Stimulated activated CD8-positive, alpha-beta memory T cell treated with anti-CD3 and anti-CD28 coated beads, Interleukin-4, amount 100 ng/mL, for 1 hour (primary cell): ENCODE results near the gene MRRF.
"Not testable (repeated sequence)": the region's sequence is repeated elsewhere in the genome, so short reads cannot be mapped to it uniquely, and the experiment has no call there.

Experiments used
- DNase-seq, 2 donors: peaks; one replicate each; pipeline ENCODE4 v3.0.0-alpha.2; 2020; ENCODE audit warnings: low read depth in 2 of 2, low spot score in 1 of 2

The MRRF gene

DNA sequence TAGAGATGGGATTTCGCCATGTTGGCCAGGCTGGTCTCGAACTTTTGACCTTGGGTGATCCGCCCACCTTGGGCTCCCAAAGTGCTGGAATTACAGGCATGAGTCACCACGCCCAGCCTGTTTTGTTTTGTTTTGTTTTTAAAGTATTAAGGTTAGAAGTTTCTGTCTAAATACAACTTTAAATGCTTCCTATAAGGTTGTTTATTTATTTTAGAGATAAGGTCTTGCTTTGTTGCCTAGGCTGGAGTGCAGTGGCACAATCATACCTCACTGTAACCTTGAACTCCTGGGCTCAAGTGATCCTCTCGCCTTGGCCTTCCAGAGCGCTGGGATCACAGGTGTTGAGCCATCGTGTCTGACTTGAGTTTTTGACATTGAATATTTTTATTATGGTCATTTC is 11.4 kb downstream of the MRRF start:
- DNase-seq: no peak

DNA sequence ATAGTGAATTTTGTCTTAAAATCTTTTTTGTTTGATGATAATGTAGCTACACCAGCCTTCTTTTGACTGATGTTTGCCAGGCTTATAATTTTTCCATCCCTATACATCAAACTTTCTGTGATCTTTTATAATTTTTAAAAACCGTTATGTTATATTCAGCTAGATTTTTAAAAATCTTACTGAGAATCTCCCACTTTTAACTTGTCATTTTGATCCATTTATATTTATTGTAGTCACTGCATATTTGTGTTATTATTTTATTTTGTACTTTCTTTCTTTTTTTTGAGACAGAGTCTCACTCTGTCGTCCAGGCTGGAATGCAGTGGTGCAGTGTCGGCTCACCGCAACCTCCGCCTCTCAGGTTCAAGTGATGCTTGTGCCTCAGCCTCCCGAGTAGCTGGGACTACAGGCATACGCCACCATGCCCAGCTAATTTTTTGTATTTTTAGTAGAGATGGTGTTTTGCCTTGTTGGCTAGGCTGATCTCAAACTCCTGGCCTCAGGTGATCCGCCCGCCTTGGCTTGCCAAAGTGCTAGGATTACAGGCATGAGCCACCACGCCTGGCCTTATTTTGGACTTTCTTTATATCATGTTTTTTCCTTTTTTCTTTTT is 12.7 kb downstream of the MRRF start:
- DNase-seq: no peak

GRCh38 chr9:122281368-122281767 is 16.7 kb downstream of the MRRF start:
- DNase-seq: no peak

DNA sequence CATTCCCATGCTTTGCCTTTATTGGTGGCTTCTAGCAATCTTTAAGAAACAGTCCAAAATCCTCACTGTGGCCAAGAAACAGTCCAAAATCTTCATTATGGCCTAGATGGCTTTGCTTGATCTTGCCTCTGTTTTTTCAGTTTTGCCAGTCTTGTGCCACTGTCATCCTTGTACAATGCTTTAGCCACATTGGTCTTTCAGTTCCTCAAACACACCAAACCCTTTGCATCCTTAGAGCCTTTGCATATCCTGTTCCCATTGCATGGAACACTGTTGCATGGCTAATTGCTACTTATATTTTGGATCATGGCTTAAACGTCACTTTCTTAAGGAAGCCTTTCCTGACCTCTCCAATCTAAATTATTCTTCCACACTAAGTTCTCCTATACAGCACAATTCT is 22.1 kb downstream of the MRRF start:
- DNase-seq: no peak

- DNase-seq: no peak
These were observed 22.6 kb downstream of the MRRF start for GRCh38 chr9:122287214-122287720.

GRCh38 chr9:122291458-122291857 is 26.8 kb downstream of the MRRF start:
- DNase-seq: no peak

- DNase-seq: no peak
These were observed 29.8 kb downstream of the MRRF start for GRCh38 chr9:122294531-122294930.

GRCh38 chr9:122297512-122297911 is 32.8 kb downstream of the MRRF start:
- no peak for DNase-seq

- DNase-seq: no peak
These were observed 37.8 kb downstream of the MRRF start for GRCh38 chr9:122302237-122303093.

DNA sequence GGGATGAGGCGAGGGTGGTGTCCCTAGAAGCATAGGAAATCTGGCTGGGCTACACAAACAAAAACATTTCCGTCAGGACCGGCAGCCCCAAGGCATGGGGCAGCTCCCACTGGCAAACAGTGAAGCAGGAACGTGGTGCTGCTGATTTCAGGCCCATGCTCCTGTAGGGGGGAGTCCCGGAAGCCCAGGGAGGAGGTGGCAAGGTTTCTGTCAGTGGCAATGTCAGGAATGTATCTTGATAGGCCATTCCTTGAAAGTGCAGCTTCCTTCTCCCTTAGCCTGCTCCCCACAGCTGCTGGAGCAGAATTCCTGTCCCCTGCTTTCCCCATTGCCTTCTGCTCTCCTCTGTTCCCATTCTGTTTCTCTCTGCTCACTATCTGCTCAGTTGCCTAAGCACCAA is 42.4 kb downstream of the MRRF start:
- DNase-seq: no peak

- no peak for DNase-seq
These were observed 43.2 kb downstream of the MRRF start for GRCh38 chr9:122307925-122308324.

GRCh38 chr9:122309861-122310260 is 45.2 kb downstream of the MRRF start:
- DNase-seq: no peak

- no peak for DNase-seq
These were observed 49.5 kb downstream of the MRRF start for GRCh38 chr9:122314165-122314564.

DNA sequence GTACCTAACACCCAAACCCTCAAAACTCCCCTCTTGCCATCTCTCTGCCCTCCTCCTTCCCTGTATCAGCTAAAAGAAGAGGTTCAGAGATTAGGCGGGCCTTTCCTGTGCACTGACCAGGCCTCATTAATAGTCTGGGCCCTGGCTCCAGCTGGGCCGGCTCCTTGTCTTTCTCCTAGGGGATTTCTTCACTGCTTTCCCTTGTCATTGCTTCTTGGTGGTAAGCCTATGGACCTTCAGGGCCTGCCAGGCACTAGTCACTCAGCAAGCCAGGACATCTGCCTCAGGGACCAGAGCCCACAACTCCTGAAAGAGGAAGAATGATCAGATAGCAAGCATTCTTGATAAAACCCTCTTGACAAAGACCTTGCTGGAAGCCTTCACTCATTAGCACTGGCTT is 50.9 kb downstream of the MRRF start:
- DNase-seq: no peak

GRCh38 chr9:122318284-122318683 is 53.6 kb downstream of the MRRF start:
- no peak for DNase-seq

DNA sequence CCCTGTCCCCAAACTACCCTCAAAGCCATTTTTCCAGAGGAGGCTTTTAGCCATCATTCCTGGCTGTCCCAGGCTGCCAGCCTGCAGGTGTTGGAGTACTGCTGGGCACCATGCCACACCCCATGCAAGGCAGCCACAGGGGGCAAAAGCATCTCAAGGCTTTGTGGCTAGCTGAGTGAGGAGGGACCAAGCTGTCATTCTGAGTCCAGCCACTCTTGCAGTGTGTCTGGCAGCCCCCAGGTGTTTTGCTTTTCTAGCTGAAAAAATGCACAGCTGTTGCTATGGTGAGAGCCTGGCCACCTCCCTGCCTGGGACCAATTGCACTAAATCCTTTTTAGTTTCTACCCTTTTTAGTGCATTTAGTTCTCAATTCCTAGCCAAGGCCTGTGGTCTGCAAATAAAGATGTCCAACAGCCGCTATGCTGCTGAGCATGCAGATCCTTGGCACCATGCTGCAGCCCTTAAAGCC is 55.8 kb downstream of the MRRF start:
- DNase-seq: no peak

DNA sequence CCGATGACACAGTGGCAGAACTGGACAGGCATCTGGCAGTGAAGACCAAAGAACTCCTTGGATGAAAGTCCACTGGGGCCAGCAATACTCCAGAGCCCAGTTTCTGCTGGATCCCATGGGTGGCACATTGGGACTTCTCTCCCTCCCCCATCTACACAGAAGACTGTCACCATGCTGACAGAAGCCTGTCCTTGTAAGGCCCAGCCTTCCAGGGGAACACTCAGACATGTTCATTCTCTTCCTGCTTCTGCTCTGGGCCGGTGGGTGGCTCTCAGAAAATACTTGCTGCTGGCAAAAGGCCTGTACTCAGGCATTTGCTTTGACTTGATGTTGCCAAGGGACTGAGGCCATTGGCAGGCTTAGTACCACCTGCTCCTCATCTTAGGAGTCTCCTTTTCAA is 57.9 kb downstream of the MRRF start:
- DNase-seq: no peak

DNA sequence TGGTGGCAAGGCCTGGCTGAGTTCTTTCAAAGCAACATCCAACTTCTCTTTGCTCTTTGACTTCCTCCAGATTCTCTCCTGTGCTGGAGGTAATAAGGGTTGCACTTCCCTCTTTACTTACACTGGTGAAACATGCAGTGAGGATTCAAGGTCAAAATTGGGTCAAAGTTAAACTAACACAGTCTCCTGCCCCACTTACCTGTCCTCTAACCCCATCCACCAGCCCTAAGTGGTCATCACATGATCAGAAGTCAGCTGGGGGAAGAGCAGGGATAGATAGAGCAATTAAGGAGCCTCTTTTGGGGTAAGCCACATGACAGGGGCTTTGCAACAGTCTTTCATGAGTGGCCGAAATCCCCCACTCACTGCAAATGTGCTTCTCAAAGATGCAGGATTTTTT is 60.0 kb downstream of the MRRF start:
- DNase-seq: not testable (repeated sequence)

DNA sequence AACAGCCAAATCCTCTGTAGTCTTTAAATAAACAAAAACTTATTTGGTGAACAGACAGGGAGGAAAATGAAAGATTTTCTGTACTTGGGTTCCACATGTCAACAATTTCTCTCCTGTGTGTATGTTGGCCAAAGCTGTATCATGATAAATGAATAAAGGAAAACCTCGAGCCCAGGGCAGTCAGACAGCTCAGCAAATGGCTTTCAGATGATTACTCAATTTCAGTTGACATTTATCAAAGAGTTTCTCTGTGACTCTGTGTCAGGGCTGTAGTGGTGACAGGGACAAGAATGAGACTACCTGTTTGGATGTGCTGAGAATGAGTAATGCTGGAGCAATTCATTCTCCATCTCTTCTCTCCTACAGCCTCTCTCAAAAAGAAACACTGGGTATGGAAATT is 60.4 kb downstream of the MRRF start:
- DNase-seq: no peak

DNA sequence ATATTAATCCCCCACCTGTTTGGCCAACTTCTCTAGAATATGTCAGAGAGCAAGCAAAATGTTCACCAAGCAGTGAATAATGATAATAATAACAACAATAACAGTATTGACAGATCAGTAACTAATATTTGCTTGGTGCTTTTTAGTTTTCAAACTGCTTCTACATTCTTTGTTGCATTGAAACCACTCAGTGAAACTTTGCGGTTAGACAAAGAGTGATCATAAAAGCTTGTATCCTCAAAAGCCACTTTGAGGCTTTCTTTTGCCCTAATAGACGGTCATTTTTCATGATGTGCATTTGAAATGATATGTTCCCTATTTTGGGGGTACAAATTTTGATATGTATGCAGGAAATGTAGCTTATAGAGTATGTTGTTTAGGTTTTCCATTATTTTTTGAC is 62.5 kb downstream of the MRRF start:
- no peak for DNase-seq

DNA sequence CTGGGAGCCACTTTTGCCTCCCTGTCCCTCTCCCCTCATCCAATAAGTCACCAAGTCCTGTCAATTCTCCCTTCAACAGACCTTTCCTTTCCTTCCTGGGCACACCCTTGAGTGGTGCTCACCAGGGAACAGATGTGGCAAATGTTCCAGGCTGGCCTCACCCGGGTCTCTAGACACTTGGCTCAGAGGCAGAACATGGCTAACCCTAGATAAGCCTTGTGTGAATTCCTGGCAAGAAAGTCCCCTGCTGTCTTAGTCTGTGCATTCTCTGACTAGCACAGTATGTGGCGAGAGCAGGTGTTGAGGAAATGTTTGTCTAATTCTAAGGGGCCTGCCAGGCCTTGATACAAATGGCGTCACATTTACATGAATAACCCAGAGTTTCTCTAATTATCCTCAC is 64.9 kb downstream of the MRRF start:
- DNase-seq: no peak

- not testable (repeated sequence) for DNase-seq
These were observed 65.8 kb downstream of the MRRF start for GRCh38 chr9:122330466-122330865.
